ENCODE data around the gene EXOC6B.
"Not testable (repeated sequence)": the region's sequence is repeated elsewhere in the genome, so short reads cannot be mapped to it uniquely, and the experiment has no call there.

The EXOC6B gene

GRCh38 chr2:72533765-72534164, 292.1 kb downstream of the EXOC6B start:
- DNase-seq, result no peak

GRCh38 chr2:72527424-72527823, 298.4 kb downstream of the EXOC6B start:
- DNase-seq, result no peak

GRCh38 chr2:72526623-72527022, 299.2 kb downstream of the EXOC6B start:
- no peak for DNase-seq

- DNase-seq, result no peak
These were observed 301.8 kb downstream of the EXOC6B start for GRCh38 chr2:72524071-72524470.

GRCh38 chr2:72515696-72516095, 310.1 kb downstream of the EXOC6B start:
- DNase-seq, result no peak

- no peak for DNase-seq
These were observed 312.8 kb downstream of the EXOC6B start for GRCh38 chr2:72513011-72513410.

GRCh38 chr2:72512376-72512775, 313.5 kb downstream of the EXOC6B start:
- DNase-seq, result no peak

GRCh38 chr2:72511906-72512305, 313.9 kb downstream of the EXOC6B start:
- DNase-seq, result no peak

- DNase-seq, result no peak
These were observed 328.1 kb downstream of the EXOC6B start for GRCh38 chr2:72497763-72498162.

- DNase-seq, result no peak
These were observed 329.4 kb downstream of the EXOC6B start for GRCh38 chr2:72496479-72496878.

- no peak for DNase-seq
These were observed 331.4 kb downstream of the EXOC6B start for GRCh38 chr2:72494392-72494791.

GRCh38 chr2:72484622-72485021, 341.2 kb downstream of the EXOC6B start:
- not testable (repeated sequence) for DNase-seq

- no peak for DNase-seq
These were observed 342.5 kb downstream of the EXOC6B start for GRCh38 chr2:72483346-72483745.

GRCh38 chr2:72475246-72475645, 350.6 kb downstream of the EXOC6B start:
- DNase-seq, result no peak

- DNase-seq, result no peak
These were observed 367.9 kb downstream of the EXOC6B start for GRCh38 chr2:72457801-72458516.

- no peak for DNase-seq
These were observed 371.6 kb downstream of the EXOC6B start for GRCh38 chr2:72454189-72454588.

GRCh38 chr2:72442270-72442669, 383.6 kb downstream of the EXOC6B start:
- DNase-seq, result no peak

- DNase-seq, result no peak
These were observed 385.9 kb downstream of the EXOC6B start for GRCh38 chr2:72439892-72440291.

GRCh38 chr2:72438364-72438763, 387.5 kb downstream of the EXOC6B start:
- DNase-seq, result no peak

- DNase-seq, result no peak
These were observed 394.1 kb downstream of the EXOC6B start for GRCh38 chr2:72431737-72432136.

- DNase-seq, result no peak
These were observed 398.6 kb downstream of the EXOC6B start for GRCh38 chr2:72427022-72427861.

- DNase-seq, result no peak
These were observed 399.8 kb downstream of the EXOC6B start for GRCh38 chr2:72425996-72426395.

- DNase-seq, result no peak
These were observed 402.1 kb downstream of the EXOC6B start for GRCh38 chr2:72423756-72424155.

GRCh38 chr2:72421771-72422379, 404.0 kb downstream of the EXOC6B start:
- not testable (repeated sequence) for DNase-seq

Measured in activated CD4-positive, CD25-positive, alpha-beta regulatory T cell treated with anti-CD3 and anti-CD28 coated beads, Interleukin-2, amount 50 U/mL, for 72 hours (primary cell).